ENCODE data around the gene RHOD.

Gene RHOD

DNA sequence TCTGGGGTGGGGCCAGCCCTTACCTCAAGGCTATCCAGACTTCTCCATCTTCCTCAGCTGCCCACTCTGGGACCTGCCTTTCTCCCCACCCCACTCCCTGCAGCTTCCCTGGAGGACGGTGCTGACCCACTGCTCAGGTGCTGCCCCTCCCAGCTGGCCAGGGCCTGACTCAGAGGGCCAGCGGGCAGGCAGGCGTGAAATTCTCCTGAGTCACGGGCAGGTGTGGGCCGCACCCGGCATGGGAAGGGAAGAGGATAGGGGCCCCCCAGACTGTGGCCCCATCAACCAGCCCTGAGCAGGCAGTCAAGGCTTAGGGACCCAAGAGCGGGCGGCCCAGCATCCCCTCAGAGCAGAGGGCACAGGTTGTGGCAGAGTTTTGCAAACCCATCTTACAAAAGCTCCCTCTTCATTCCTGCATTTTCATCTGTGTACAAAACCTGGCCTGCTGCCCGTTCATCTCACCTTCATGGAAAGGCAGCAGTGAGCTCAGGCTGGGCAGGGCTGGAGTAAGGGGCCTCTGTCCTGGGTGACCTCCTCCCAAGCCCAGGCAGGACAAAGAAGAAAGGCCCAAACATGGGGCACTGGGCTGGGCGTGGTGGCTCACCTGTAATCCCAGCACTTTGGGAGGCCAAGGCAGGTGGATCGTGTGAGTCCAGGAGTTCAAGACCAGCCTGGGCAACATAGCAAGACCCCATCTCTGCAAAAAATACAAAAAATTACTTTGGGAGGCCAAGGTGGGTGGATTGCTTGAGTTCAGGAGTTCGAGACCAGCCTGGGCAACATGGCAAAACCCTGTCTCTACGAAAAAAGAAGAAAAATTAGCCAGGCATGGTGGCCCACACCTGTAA, 6.1 kb downstream of the RHOD start:
- DNase-seq (ENCODE audit: low read depth), result no peak

DNA sequence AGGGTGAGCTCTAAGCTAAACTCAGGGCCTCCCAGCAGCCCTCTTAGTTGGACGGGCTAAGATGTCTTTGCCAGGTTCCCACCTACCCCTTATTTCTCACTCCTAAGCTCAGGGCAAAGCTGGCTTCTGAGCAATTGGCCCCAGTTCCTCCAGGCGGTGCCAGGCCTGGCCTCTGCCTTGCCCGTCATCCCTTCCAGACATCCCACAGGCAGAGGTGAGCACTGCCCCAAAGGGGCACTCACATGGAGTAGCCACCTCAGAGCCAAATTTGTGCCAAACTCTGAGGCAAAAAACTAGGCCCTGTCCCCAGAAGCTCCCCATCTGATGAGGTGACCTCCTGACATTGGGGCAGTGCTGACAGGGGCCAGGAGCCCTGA, 9.7 kb downstream of the RHOD start:
- DNase-seq (ENCODE audit: low read depth), result no peak

DNA sequence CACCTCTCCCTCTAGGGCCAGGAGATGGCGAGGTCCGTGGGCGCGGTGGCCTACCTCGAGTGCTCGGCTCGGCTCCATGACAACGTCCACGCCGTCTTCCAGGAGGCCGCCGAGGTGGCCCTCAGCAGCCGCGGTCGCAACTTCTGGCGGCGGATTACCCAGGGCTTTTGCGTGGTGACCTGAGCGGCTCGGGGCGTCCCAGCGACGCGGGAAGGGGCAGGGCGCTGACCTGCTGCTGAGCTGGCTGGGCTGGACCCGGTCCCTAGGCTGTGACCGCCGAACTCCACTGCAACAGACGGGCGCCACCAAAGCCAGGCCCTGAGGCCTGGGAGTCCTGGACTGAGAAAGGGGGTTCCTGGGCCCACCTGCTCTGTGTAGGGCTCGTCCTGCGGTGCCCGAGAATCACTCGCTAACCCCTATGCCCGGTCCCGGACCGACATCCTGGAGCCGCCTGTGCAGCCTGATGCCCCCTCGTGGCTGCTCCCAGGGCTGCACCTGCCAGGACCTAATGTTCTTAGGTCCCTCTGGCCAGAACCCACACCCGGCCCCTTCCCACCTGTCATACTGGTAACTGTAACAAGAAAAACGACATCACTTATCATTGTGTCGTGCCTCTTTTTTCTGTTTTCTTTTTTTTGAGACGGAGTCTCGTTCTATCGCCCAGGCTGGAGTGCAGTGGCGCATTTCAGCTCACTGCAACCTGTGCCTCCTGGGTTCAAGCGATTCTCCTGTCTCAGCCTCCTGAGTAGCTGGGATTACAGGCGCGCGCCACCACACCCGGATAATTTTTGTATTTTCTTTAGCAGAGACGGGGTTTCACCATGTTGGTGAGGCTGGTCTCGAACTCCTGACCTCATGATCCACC, 15.0 kb downstream of the RHOD start:
- peak; percentile 57 for DNase-seq (ENCODE audit: low read depth)

DNA sequence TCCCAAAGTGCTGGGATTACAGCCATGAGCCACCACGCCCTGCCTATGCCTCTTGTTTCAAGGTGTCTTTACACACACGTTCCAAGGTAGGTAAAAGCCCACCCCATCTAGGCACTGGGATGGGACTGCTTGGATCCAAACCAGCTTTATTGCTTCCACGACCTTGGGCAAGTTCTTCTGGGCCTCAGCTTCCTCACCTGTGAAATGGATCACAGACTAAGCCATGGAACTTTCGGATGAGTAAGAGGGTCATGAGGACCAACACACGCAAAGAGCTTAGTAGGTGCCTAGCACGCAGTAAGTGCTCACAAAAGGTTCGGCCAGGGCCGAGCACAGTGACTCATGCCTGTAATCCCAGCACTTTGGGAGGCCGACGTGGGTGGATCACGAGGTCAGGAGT, 15.6 kb downstream of the RHOD start:
- no peak for DNase-seq (ENCODE audit: low read depth)

DNA sequence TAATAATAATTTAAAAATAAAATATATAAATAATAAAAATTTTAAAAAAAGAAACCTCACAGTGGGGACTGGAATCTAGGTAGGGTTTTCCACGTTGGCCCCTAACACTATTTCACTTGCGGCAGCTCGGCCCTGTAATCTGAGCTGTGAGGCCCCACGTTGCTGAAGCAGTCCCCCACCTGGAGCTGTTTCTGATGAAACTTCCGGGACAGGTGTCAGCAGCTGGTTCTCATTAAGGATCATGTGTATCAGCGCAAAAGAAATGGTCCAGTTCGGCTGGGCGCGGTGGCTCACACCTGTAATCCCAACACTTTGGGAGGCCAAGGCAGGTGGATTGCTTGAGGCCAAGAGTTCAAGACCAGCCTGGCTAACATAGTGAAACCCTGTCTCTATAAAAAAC, 17.3 kb downstream of the RHOD start:
- no peak for DNase-seq (ENCODE audit: low read depth)

DNA sequence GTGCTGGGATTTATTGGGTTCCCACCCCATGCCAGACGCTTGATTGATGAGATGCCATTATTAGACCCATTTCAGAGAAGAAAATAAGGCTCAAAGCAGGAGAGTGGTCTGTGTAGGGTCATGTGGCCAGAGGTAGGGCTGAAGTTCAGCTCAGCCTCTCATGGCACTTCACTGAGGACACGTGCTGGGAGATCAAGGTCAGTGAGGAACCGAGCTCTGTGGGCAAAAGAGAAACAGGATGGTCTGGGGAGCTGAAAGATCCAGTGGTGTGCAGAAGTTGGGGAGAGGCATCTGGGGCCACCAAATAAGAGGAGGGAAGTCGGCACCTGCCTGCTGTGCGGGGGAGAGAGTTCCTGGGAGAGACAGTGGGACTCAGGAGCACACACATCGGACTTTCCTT, 19.6 kb downstream of the RHOD start:
- no peak for DNase-seq (ENCODE audit: low read depth)

DNA sequence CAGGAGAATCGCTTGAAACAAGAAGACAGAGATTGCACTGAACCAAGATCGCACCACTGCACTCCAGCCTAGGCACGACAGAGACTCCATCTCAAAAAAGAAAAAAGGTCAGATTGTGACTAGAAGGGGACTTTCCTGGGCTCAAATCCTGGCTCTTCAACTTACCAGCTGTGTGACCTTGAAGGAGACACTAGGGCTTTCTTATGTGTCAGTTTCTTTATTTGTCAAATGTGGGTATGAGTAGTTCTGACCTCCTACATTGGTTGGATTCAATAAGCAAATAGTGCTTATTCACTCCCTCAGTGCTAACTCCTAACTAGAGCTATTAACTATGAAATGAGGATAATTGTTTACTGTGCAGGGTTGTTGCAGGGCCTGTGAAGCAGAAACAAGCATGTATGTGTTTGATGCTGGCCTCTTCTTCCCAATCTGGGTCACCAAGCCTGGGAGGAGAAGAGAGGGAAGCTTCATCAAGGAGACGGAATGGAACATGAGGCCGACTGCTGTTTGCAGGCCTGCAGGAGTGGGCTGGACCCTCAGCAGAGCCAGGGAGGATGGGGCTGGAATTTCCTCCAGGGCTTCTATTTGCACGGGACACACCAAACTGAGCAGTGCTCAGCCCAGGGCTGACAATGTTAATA, 22.5 kb downstream of the RHOD start:
- no peak for DNase-seq (ENCODE audit: low read depth)

DNA sequence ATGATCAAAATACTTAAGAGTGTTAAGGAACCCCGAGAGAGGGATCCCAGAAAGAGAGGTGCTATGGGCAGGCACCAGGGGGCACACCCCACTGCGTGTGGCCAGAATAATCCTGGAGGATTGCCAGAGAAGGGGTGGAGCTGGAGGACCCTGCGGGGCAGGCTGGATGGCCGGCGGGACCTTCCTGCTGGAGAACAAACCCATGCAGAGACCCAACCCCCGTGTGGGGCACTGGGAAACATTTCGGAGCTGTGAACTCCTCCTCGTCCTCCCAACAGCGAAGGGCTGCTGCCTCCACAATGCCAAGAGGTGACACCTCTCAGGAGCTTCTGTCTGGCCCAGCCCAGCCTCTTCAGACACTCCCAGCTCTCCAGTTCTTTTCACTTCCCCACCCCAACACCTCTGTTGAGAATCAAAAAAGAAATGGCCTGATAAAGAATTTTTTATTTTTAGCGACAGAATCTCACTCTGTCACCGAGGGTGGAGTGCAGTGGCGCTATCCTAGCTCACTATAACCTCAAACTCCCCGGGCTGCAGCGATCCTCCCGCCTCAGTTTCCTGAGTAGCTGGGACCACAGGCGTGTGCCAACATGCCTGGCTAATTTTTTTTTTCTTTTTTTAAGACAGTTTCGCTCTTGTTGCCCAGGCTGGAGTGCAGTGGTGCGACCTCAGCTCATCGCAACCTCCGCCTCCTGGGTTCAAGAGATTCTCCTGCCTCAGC, 25.6 kb downstream of the RHOD start:
- DNase-seq (ENCODE audit: low read depth), result no peak

DNA sequence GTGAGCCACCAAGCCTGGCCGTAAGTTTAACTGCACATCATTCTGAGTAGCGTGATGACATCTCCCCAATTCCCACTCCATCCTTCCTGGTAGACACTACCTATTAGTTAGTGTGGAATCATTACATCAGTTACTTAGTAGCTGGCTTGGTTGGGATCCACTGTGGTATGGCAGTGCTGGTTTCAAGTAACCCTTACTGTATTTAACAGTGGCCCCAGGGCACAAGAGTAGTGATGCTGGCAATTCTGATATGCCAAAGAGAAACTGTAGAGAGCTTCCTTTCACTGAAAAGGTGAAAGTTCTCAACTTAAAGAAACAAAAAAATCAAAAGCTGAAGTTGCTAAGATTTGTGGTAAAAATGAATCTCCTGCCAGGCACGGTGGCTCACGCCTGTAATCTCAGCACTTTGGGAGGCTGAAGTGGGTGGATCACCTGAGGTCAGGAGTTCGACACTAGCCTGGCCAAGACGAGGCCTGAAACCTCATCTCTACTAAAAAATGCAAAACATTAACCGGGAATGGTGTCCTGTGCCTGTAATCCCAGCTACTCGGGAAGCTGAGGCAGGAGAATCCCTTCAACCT, 27.2 kb downstream of the RHOD start:
- DNase-seq (ENCODE audit: low read depth), result no peak

DNA sequence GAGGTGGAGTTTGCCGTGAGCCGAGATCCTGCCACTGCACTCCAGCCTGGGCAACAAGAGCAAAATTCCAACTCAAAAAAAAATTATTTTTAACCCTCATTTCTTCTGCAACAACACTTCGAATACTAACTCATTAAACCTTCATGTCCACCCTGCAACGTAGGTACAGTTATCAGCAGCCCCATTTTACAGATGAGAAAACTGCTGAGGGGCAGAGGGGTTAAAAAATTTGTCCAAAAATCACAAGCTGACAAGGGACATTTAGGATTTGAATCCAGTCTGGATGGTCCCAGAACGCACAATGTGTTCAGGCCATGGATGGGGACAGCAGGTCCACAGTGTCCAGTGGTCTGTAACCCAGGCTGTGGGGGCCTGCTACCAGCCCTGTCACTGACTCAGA, 29.0 kb downstream of the RHOD start:
- no peak for DNase-seq (ENCODE audit: low read depth)

DNA sequence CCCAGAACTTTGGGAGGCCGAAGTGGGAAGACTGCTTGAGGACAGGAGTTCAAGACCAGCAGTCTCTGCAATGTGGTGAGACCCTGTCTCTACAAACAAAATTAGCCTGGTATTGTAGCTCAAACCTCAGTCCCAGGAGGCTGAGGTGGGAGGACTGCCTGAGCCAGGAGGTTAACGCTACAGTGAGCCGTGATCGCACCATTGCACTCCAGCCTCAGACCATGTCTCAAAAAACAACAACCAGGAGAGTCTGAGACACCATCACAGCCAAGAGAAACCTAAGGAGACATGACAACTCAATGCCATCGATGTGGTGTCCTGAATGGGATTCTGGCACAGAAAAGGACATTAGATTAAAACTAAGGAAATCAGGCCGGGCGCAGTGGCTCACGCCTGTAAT, 34.1 kb downstream of the RHOD start:
- no peak for DNase-seq (ENCODE audit: low read depth)

DNA sequence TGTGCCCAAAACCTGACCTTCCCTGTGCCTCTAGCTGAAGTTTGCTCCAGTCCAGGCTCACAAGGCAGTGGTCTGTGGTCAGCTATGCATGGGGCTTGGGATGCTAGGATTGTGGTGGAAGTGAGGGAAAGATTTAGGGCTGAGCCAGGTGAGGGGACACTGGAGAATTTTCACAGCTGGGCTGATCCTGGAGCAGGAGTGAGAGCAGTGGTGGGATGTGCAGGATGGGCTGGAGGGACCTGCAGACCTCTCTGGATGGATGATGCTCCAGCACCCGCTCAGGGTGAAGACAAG, 38.5 kb downstream of the RHOD start:
- no peak for DNase-seq (ENCODE audit: low read depth)

DNA sequence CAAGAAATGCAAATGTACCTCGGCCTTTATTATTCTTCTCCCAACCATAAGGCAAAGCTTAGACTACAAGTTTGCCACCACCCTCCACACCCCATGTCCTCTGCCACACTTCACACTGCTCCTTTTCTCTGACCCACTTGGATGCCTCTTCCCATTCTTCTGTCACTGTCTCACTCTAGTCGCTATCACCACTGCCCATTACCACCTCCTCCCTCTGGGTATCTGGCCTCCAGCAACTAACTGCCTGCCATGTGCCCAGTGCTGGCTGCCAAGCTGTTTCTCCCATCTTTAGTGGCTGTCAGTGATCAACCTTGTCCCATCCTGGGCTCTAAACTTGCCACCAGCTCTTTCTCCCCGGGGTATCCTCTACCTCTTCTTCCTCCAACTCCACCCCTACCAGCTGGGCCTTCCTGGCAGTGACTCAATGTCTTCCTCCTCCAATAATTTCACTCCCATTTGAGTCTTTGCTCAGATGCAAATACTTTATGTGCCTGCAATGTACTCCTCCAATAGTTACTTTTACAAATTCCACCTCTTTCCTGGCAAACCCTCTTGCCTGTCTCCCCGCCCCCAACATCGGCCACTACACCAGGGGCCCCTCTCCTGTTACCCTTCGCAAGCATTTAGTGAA, 42.3 kb downstream of the RHOD start:
- no peak for DNase-seq (ENCODE audit: low read depth)

DNA sequence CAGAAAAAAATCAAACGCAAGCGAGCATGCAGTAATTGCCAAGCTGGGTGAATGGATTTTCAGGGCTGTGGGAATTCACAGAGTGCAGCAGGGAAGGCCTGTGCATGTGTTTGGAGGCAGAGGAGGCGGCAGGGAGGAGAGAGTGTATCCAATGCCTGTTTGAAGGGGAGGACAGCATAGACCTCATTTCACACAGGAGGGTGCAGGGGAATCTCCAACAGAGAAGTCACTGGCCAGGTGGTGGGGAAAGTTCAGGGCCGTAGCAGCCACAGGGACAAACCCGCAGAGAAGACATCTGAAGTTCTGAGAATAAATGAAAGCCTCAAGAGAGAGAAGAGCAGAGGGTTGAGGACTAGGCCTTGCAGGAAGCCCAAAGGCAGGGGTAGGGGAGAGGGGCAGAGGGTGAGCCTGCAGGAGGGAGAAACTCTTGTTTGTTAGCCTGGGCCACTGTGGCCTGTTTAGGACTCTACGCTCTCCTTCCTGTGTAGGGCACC, 43.2 kb downstream of the RHOD start:
- no peak for DNase-seq (ENCODE audit: low read depth)

DNA sequence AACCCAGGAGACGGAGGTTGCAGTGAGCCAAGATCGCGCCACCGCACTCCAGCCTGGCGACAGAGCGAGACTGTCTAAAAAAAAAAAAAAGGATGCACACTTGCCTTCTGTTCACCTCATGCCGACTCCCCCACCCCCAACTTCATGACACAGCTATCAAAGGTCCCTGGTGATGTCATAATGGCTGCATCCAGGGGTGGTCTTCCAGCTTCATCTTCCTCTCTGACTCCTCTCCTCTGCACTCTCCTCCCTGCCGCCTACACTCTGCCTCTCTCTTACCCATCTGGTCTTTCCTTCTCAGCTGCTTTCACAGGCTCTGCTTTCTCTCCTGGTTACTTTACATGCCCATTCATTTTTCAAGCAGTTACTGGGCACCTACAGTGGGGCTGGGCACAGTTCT, 46.0 kb downstream of the RHOD start:
- no peak for DNase-seq (ENCODE audit: low read depth)

DNA sequence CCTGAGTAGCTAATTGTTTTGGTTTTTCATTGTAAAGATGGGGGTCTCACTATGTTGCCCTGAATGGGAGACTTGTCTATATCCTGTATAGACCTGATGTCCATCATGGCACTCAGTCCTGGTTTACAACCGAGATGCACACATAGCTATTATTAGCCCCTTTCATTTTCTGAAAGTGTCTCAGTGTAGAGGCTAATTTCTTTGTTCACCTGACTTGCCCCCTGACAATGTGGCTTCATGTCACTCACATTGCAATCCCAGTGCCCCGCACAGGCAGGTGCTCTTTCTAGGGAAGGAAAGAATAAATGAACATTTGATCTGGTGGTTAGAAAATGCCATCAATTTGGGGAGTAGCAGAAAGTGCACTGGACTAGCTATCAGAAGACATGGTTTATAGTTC, 49.3 kb downstream of the RHOD start:
- no peak for DNase-seq (ENCODE audit: low read depth)

DNA sequence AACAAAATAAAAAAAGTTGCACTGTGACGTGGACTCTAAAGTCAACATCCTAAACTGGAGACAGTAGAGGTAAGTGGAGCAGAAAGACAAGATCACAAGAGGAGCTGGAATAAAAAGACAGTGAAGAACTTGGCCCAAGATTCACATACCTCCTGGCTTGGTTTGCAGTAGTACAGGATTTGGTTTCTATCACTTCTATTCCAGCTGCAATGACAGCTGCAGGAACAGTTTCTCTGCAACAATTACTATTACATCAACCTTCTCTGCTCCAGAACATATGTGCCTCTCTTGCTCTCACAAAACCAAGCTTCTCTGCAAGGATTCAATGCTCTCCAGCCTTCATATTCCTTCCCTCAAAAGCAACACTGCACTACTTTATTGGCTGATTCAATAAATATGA, 54.6 kb downstream of the RHOD start:
- DNase-seq (ENCODE audit: low read depth), result no peak

DNA sequence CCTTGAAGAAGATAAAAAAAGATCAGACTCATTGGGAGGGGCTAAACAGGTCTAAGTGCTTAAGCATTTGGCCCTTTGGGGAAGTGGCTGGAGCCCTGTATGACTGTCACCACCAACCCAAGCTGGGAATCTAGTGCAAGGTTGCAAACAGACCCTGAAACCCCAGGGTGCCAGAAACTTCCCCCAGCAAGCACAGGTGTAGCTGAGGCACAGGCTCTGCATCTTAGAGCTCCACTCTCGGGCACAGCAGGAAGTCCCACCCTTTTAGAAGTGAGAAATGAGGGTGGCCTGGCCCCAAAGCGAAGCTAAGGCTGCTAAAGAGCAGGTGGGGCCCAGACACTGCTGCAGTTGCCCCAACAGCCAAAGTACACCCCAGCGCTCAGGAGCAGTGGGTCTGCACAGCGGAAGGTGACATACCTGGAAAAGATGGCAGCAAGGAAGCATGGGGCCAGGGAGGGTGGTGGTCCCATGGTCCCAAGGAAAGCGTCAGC, 56.6 kb downstream of the RHOD start:
- DNase-seq (ENCODE audit: low read depth), result no peak

DNA sequence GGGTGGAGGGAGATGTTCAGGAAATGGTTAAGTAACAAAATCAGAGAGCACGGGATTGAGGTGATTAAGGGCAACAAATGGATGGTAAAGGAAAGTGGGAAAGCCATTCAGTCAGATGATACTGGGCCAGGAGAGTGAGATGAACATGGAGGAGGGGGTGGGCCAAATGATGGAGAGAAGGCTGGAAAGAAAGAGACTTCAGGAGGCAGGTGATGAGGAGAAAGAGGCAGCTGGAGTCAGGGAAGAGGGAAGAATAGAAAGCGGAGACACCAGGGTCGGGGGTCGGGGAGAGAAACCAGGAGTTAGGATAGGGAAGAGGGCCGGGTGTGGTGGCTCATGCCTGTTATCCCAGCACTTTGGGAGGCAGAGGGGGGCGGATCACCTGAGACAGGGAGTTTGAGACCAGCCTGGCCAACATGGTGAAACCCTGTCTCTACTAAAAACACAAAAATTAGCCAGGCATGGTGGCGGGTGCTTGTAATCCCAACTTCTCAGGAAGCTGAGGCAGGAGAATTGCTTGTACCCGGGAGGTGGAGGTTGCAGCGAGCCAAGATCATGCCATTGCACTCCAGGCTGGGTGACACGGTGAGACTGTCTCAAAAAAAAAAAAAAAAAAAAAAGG, 57.7 kb downstream of the RHOD start:
- no peak for DNase-seq (ENCODE audit: low read depth)

DNA sequence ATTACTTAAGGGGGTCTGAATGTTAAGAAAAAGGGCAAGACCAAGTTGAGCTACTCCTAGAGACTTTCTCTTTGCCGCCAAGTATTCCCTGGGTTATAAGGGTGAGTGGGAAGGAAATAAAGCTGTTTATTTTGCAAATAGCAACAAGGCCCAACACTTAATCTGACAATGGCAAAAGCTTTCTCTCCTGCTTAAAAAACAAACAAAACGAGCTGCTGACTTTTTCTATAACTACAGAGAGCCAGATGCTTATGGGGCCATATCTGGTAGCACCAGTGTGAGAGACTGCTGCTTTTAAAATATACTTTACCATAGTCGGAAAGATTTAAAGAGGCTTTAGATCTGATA, 60.1 kb downstream of the RHOD start:
- no peak for DNase-seq (ENCODE audit: low read depth)

DNA sequence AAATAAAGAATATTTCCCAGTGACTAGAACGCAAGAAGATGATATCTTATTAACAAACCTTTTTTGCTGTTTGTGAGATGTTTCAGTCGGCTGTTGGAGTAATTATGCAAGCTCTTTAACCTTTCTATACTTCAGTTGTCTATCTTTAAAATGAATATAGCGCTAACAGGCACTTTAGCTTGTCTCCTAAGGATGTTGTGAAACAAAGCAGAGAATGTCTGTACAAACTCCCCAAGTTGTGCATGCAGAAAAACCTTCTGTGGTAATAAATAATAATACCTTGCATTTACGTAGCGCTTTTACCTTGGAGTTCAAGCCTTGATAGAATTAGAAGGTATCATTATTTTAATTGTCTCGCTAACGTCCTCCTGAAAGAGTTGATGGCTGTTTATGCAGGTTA, 60.5 kb downstream of the RHOD start:
- no peak for DNase-seq (ENCODE audit: low read depth)

Data from activated T-cell treated with anti-CD3 and anti-CD28 coated beads for 24 hours (primary cell).